Measurements from ENCODE around the gene CHST4. TPM values are rescaled to one million over a fixed set of nuclear protein-coding genes. Genes with fewer than 3 reads are reported as not detected.

The CHST4 gene
- total RNA-seq, 1 experiment from 2014 or later: 5.9 TPM

DNA sequence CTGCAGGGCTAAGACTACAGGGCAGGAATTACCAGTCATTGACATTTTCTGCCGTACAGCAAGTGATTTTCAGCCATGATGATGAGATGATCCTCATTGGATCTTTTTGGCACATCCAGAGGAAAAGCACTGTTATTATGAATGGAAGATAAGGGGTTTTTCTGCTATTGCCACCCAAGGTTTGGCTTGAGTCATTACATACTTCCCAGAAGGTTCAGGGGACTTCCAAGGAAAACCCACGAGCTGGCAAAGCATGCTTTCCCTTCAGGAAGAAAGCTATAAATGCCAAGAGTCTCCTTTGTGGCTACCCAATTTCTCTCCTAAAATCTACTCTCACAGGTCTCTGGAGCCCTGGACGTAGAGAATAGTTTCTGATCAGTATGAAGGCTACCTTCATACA, 6.1 kb downstream of the CHST4 start:
- Histone ChIP-seq H3K4me2 (ENCODE audit: insufficient read depth, insufficient read length, low read length) (no peak overlapping the region), H3K14ac (ENCODE audit: insufficient read depth, low read length) (no peak overlapping the region), H3K4ac (ENCODE audit: low read depth, low read length) (no peak overlapping the region), H3K79me2 (ENCODE audit: insufficient read depth, low read length) (no peaks in the 10 kb centered on the region), H3K79me1 (ENCODE audit: insufficient read depth, low read depth, low read length, poor library complexity, severe bottlenecking) (no peaks in the 10 kb centered on the region), H4K20me1 (ENCODE audit: control insufficient read depth, insufficient read depth, insufficient read length) (no peaks in the 10 kb centered on the region), H3K23ac (ENCODE audit: insufficient read length, low read depth, low read length) (no peak overlapping the region), H2BK20ac (ENCODE audit: low read depth, low read length, poor library complexity, severe bottlenecking) (no peak overlapping the region), H2AK5ac (ENCODE audit: insufficient read length, low read length) (no peak overlapping the region), H2BK12ac (ENCODE audit: insufficient read length, low read depth, low read length) (no peak overlapping the region), H3K23me2 (ENCODE audit: insufficient read length, low read depth, low read length, poor library complexity, severe bottlenecking) (no peaks in the 10 kb centered on the region), H4K5ac (ENCODE audit: insufficient read length, low read depth, low read length) (no peak overlapping the region), H3K27me3 (ENCODE audit: insufficient read depth, low read length) (no peaks in the 10 kb centered on the region), H3K18ac (ENCODE audit: insufficient read length, low read depth, low read length) (no peak overlapping the region), H3K9ac (ENCODE audit: extremely low read depth, insufficient read length, low read length) (no peak overlapping the region), H2BK15ac (ENCODE audit: low read depth, low read length) (no peak overlapping the region), H3K56ac (ENCODE audit: insufficient read length, low read depth, low read length) (no peak overlapping the region), H4K8ac (replicated peaks; ENCODE audit: insufficient read length, low read depth, low read length) (no peak overlapping the region), H4K91ac (ENCODE audit: insufficient read length, low read depth, low read length) (no peak overlapping the region), H3T11ph (ENCODE audit: low read length) (no peak overlapping the region), H2BK120ac (ENCODE audit: low read depth, low read length, poor library complexity, severe bottlenecking) (no peak overlapping the region), H3K9me3 (ENCODE audit: control insufficient read depth, low read depth, low read length) (no peaks in the 10 kb centered on the region), H2BK5ac (ENCODE audit: insufficient read length, low read length) (no peak overlapping the region), H3K27ac (ENCODE audit: insufficient read length, low read depth, low read length) (no peak overlapping the region), H2AFZ (ENCODE audit: low read length) (no peak overlapping the region), H3K4me1 (ENCODE audit: insufficient read depth, low read length) (no peaks in the 10 kb centered on the region)
- no peaks in the 10 kb centered on the region for H3K27me3 Mint-ChIP-seq (ENCODE audit: low read depth)
- H3K4me1 Mint-ChIP-seq: peaks cover 0 to 2% of the 10 kb centered on the region in 2 experiments; a peak in 1 of 4 replicates
- TF ChIP-seq CTCF (conservative IDR thresholded peaks at IDR 0.05): no peak
- no peak for DNase-seq
- no CpG with 5 or more reads among the region's 3 CpGs for WGBS (ENCODE audit: extremely low coverage, insufficient read length, low lambda C conversion rate)
- H3K9me3 Mint-ChIP-seq: no peaks in the 10 kb centered on the region
- H3K4me3 Mint-ChIP-seq: no peak overlapping the region
- H3K36me3 Mint-ChIP-seq (ENCODE audit: insufficient read depth in 1 of 3, low read depth in 3 of 3): no peaks in the 10 kb centered on the region
- H3K27ac Mint-ChIP-seq: no peak overlapping the region
